ENCODE results near the gene CNGB1. TPM values are rescaled to one million over a fixed set of nuclear protein-coding genes. Genes with fewer than 3 reads are reported as not detected.
"Not testable (repeated sequence)": the region's sequence is repeated elsewhere in the genome, so short reads cannot be mapped to it uniquely, and the experiment has no call there.

Gene CNGB1
- total RNA-seq, 2 experiments from 2014 or later = not detected

DNA sequence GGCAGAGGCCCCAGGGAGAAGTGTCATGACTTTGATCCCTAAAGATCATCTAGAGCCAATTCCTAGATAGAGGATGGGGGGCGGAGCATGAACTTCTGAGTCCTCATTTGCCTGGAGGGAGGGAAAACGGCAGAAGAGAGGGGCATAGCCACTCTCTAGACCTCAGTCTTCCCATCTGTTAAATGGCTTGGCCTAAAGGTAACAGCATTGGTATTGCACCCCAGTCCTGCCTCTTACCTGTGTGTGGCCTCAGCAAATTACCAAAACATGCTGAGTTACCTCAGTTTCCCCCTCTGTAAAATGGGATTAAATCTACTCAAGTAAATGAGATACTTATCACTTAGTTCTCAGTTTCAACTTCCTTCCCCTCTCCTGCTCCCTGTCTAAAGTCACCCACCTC is 47.5 kb downstream of the CNGB1 start:
- Mint-ChIP-seq H3K36me3 (no peaks in the 10 kb centered on the region), H3K27me3 (no peaks in the 10 kb centered on the region), H3K4me3 (no peak overlapping the region), H3K27ac (no peak overlapping the region), H3K9me3 (no peaks in the 10 kb centered on the region), H3K4me1 (no peaks in the 10 kb centered on the region)
- no peak for DNase-seq

DNA sequence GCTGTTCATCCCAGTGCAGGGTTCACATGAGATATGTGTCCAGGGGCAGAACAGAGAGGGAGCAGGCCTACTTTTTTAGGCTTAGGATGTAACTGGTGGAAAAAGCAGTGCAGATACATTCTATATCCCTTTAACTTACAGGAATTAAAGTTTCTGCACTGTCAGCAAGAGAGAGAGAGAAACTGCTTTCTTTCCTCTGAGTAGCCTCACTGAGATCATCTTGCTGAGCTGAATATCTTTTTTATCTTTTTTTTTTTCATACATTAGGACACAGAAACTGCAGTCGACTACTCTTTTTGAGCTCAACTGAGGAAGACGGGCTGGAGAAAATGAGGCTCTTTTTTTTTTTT is 50.1 kb downstream of the CNGB1 start:
- Mint-ChIP-seq H3K27ac (no peak overlapping the region), H3K36me3 (no peaks in the 10 kb centered on the region), H3K9me3 (no peaks in the 10 kb centered on the region), H3K4me3 (no peak overlapping the region), H3K4me1 (no peaks in the 10 kb centered on the region), H3K27me3 (no peaks in the 10 kb centered on the region)
- no peak for DNase-seq

GRCh38 chr16:57920215-57920879 is 50.6 kb downstream of the CNGB1 start:
- no peaks in the 10 kb centered on the region for H3K9me3 Mint-ChIP-seq
- no peak overlapping the region for H3K4me3 Mint-ChIP-seq
- no peaks in the 10 kb centered on the region for H3K4me1 Mint-ChIP-seq
- H3K27me3 Mint-ChIP-seq = no peaks in the 10 kb centered on the region
- no peaks in the 10 kb centered on the region for H3K36me3 Mint-ChIP-seq
- DNase-seq = no peak
- no peak overlapping the region for H3K27ac Mint-ChIP-seq

GRCh38 chr16:57918994-57919393 is 51.9 kb downstream of the CNGB1 start:
- no peak overlapping the region for H3K27ac Mint-ChIP-seq
- no peaks in the 10 kb centered on the region for H3K36me3 Mint-ChIP-seq
- H3K4me1 Mint-ChIP-seq = no peaks in the 10 kb centered on the region
- no peaks in the 10 kb centered on the region for H3K27me3 Mint-ChIP-seq
- no peak for DNase-seq
- H3K9me3 Mint-ChIP-seq = no peaks in the 10 kb centered on the region
- no peak overlapping the region for H3K4me3 Mint-ChIP-seq

GRCh38 chr16:57918444-57918843 is 52.5 kb downstream of the CNGB1 start:
- no peak overlapping the region for H3K27ac Mint-ChIP-seq
- H3K36me3 Mint-ChIP-seq = no peaks in the 10 kb centered on the region
- DNase-seq = no peak
- H3K27me3 Mint-ChIP-seq = no peaks in the 10 kb centered on the region
- no peak overlapping the region for H3K4me3 Mint-ChIP-seq
- no peaks in the 10 kb centered on the region for H3K4me1 Mint-ChIP-seq
- H3K9me3 Mint-ChIP-seq = no peaks in the 10 kb centered on the region

- H3K9me3 Mint-ChIP-seq, H3K36me3 Mint-ChIP-seq, H3K4me1 Mint-ChIP-seq, H3K4me3 Mint-ChIP-seq, H3K27me3 Mint-ChIP-seq, DNase-seq, H3K27ac Mint-ChIP-seq: not testable (repeated sequence)
These were observed 53.0 kb downstream of the CNGB1 start for GRCh38 chr16:57917929-57918328.

- H3K27ac Mint-ChIP-seq, H3K4me3 Mint-ChIP-seq, DNase-seq, H3K4me1 Mint-ChIP-seq, H3K9me3 Mint-ChIP-seq, H3K27me3 Mint-ChIP-seq, H3K36me3 Mint-ChIP-seq: not testable (repeated sequence)
These were observed 53.4 kb downstream of the CNGB1 start for GRCh38 chr16:57917489-57917888.

- H3K27me3 Mint-ChIP-seq = no peaks in the 10 kb centered on the region
- H3K4me3 Mint-ChIP-seq = no peak overlapping the region
- no peak for DNase-seq
- no peaks in the 10 kb centered on the region for H3K9me3 Mint-ChIP-seq
- no peaks in the 10 kb centered on the region for H3K4me1 Mint-ChIP-seq
- H3K27ac Mint-ChIP-seq = no peak overlapping the region
- no peaks in the 10 kb centered on the region for H3K36me3 Mint-ChIP-seq
These were observed 54.0 kb downstream of the CNGB1 start for GRCh38 chr16:57916735-57917438.

DNA sequence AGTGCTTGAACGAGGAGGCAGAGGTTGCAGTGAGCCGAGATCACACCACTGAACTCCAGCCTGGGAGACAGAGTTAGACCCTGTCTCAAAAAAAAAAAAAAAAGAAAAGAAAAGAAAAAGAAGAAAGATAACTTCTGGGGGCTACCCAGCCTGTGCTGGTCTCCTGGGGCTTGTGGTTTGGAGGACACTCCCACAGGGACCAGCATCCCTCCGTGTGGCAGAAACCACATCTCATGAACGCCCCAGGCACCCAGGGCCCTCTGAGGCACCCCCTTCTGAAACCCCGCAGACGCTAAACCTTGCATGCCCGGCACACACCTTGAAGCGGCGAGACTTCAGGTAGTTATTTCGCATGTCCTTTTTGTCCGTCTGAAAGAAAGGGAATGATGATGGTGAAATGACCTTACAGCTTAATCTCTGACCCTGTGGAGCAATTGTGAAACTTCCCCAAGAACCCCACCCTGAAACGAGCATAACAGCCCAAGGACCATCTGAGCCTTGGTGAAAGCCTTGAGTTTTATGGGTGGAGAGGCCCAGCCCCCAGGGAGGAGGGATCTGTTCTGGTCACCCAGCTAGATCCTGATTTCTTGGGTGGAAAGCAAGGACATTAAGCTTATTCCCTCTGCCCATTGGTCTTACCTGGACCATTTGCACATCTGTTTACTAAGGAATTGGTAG is 55.0 kb downstream of the CNGB1 start:
- H3K27me3 Mint-ChIP-seq = no peaks in the 10 kb centered on the region
- H3K9me3 Mint-ChIP-seq = no peaks in the 10 kb centered on the region
- H3K4me1 Mint-ChIP-seq = no peaks in the 10 kb centered on the region
- no peaks in the 10 kb centered on the region for H3K36me3 Mint-ChIP-seq
- no peak overlapping the region for H3K27ac Mint-ChIP-seq
- no peak overlapping the region for H3K4me3 Mint-ChIP-seq
- DNase-seq = no peak

DNA sequence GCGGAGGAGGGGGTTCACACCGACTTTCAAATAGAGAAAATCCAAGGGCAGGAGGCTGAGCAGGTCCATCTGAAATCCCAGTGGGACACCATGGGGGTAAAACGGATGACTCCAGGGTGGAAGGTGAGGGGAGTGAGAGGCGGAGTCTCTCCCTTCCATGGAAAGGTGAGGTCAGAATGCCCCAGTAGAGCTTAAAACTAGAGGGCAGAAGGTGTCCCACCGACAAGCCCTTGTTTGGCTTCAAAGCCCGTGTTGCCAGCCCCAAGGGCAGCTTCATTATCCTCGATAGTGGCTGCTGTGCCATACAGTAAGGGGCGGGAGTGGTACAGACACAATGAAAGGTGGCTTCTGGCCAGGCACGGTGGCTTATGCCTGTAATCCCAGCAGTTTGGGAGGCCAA is 55.7 kb downstream of the CNGB1 start:
- Mint-ChIP-seq H3K9me3 (no peaks in the 10 kb centered on the region), H3K27ac (no peak overlapping the region), H3K4me3 (no peak overlapping the region), H3K27me3 (no peaks in the 10 kb centered on the region), H3K36me3 (no peaks in the 10 kb centered on the region), H3K4me1 (no peaks in the 10 kb centered on the region)
- no peak for DNase-seq

DNA sequence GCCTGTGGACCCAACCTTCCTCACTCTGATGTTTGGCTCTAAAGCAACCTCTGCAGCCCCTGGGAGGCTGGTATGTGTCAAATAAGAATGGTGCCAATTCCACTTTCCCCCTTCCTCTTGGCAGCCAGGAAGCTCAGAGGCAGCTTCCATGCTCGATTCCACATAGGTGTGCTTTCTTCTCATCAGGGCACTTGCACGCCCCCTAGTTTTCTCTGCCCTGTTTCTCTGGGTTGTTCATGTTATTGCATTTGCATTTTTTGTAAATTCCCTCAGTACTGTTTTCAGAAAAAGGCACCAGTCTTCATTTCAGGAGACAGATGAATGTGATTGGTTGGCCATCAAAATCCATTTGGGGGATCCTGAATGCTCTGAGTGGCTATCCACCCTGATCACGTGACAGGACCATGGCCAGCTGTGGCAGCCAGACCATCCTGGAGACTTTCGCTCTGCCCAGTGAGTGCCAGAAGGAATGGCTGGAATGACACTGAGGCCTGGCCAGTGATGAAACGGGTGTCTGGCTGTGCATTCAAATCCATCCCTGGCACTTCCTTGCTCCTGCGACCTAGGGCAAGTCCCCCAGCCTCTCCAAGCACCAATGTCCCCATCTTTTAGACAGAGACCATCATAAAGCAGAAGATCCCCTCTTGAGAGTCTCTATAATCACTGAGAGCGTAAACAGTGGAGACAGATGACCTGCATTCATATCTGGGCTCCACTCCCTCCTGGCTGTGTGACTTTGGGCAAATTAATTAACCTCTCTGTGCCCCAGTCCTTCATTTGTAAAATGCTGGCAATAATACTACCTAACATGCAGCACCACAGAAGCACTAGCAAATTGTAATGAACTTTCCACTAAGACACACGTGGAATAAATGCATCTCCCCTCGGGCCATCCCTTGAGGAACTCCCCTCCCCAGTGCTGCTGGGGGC is 56.4 kb downstream of the CNGB1 start:
- Mint-ChIP-seq H3K4me3 (no peak overlapping the region), H3K27me3 (no peaks in the 10 kb centered on the region)

GRCh38 chr16:57912529-57913260 is 58.2 kb downstream of the CNGB1 start:
- H3K27ac Mint-ChIP-seq = no peak overlapping the region
- no peak overlapping the region for H3K4me3 Mint-ChIP-seq
- no peaks in the 10 kb centered on the region for H3K27me3 Mint-ChIP-seq
- no peaks in the 10 kb centered on the region for H3K4me1 Mint-ChIP-seq
- DNase-seq = no peak
- H3K36me3 Mint-ChIP-seq = no peaks in the 10 kb centered on the region
- H3K9me3 Mint-ChIP-seq = no peaks in the 10 kb centered on the region

More for the DNA sequence above, 56.4 kb downstream of the CNGB1 start:
- Mint-ChIP-seq H3K9me3 (no peaks in the 10 kb centered on the region), H3K36me3 (no peaks in the 10 kb centered on the region), H3K4me1 (no peaks in the 10 kb centered on the region), H3K27ac (no peak overlapping the region)
- no peak for DNase-seq

DNA sequence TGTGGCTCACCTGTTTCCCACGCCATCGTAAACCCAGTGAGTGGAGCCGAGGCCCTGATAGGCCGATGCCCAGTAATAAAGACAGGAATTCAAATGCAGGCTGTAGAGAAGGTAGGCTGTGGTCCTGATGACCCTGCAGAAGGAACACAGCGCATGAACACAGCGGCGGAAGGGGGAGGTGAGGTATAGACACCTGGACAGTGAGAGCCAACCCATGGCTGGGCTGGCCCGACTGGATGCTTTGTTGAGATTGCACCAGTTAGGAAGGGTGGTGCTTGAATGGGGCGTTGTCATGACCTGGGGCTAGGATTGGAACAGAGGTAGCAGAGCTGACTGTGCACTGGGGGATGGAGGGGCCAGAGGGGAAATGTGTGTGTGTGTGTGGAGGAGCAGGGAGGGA is 59.2 kb downstream of the CNGB1 start:
- H3K9me3 Mint-ChIP-seq = no peaks in the 10 kb centered on the region
- no peaks in the 10 kb centered on the region for H3K27me3 Mint-ChIP-seq
- no peak for DNase-seq
- no peaks in the 10 kb centered on the region for H3K4me1 Mint-ChIP-seq
- no peak overlapping the region for H3K4me3 Mint-ChIP-seq
- H3K36me3 Mint-ChIP-seq = no peaks in the 10 kb centered on the region
- no peak overlapping the region for H3K27ac Mint-ChIP-seq

GRCh38 chr16:57910696-57911095 is 60.2 kb downstream of the CNGB1 start:
- Mint-ChIP-seq H3K4me1 (no peaks in the 10 kb centered on the region), H3K27me3 (no peaks in the 10 kb centered on the region), H3K9me3 (no peaks in the 10 kb centered on the region), H3K4me3 (no peak overlapping the region), H3K36me3 (no peaks in the 10 kb centered on the region), H3K27ac (no peak overlapping the region)
- no peak for DNase-seq
